GM23338 (cell line): ENCODE data around the gene NACAD. TPM values are rescaled to one million over a fixed set of nuclear protein-coding genes. Genes with fewer than 3 reads are reported as not detected.
A peak's percentile ranks its signal among the peaks of the same experiment; 100 is the strongest.

Experiments used
- ATAC-seq: fragments of 200-7000 bp; cut with Tn5 transposase; 3 replicates; pipeline ENCODE4 v1.9.1; 2020
- DNase-seq: peaks from one replicate; pipeline ENCODE4 v3.0.0-alpha.2; 2015; ENCODE audit warnings: low spot score
- H2AFZ ChIP-seq: fragments of 200-600 bp; sonication (generic); 2 replicates; pipeline ENCODE4 v1.8.0; 2016; ENCODE audit warnings: antibody characterized with exemption, mild to moderate bottlenecking, moderate library complexity
- H3F3A ChIP-seq: fragments of 200-600 bp; sonication (generic); replicated peaks from 2 replicates; pipeline ENCODE4 v1.8.0; 2017; ENCODE audit warnings: antibody characterized with exemption, mixed run types, low read depth
- H3K27ac ChIP-seq: fragments of 200-600 bp; sonication (generic); 2 replicates; pipeline ENCODE4 v1.6.1; 2016; ENCODE audit warnings: low read depth
- H3K27me3 ChIP-seq: fragments of 200-600 bp; sonication (generic); 2 replicates; pipeline ENCODE4 v1.8.0; 2016; ENCODE audit warnings: mild to moderate bottlenecking, mixed run types, moderate library complexity; ENCODE audit not compliant: insufficient read depth
- H3K36me3 ChIP-seq: fragments of 200-600 bp; sonication (generic); 2 replicates; pipeline ENCODE4 v1.8.0; 2016; ENCODE audit warnings: mild to moderate bottlenecking; ENCODE audit not compliant: insufficient read depth
- H3K4me1 ChIP-seq: fragments of 200-600 bp; sonication (generic); 2 replicates; pipeline ENCODE4 v1.8.0; 2016; ENCODE audit warnings: mild to moderate bottlenecking, moderate library complexity; ENCODE audit not compliant: insufficient read depth
- H3K4me2 ChIP-seq: fragments of 200-600 bp; sonication (generic); 2 replicates; pipeline ENCODE4 v1.7.1; 2017; ENCODE audit warnings: mixed run types
- H3K4me3 ChIP-seq: fragments of 200-600 bp; sonication (generic); 2 replicates; pipeline ENCODE4 v1.6.1; 2016; ENCODE audit warnings: mixed run types
- H3K79me2 ChIP-seq: fragments of 200-600 bp; sonication (generic); replicated peaks from 2 replicates; pipeline ENCODE4 v1.8.0; 2017; ENCODE audit warnings: mild to moderate bottlenecking; ENCODE audit not compliant: insufficient read depth
- H3K9me2 ChIP-seq: fragments of 200-600 bp; sonication (generic); 2 replicates; pipeline ENCODE4 v1.8.0; 2017; ENCODE audit not compliant: insufficient read depth
- H4K20me1 ChIP-seq: fragments of 200-600 bp; sonication (generic); replicated peaks from 2 replicates; pipeline ENCODE4 v1.8.0; 2017; ENCODE audit warnings: mild to moderate bottlenecking; ENCODE audit not compliant: insufficient read depth
- H3K27ac Mint-ChIP-seq: 2 replicates; pipeline ENCODE4 v1.8.0; 2020; ENCODE audit warnings: inconsistent platforms, mild to moderate bottlenecking, moderate library complexity, mixed read lengths
- H3K27me3 Mint-ChIP-seq: 3 replicates; pipeline ENCODE4 v1.8.0; 2022; ENCODE audit warnings: low read depth, mild to moderate bottlenecking, moderate library complexity, mixed read lengths, inconsistent platforms; ENCODE audit not compliant: insufficient read depth, poor library complexity
- H3K36me3 Mint-ChIP-seq: 3 replicates; pipeline ENCODE4 v1.8.0; 2021; ENCODE audit warnings: low read depth, mild to moderate bottlenecking, inconsistent platforms, moderate library complexity, mixed read lengths
- H3K4me1 Mint-ChIP-seq: 3 replicates; pipeline ENCODE4 v1.8.0; 2020; ENCODE audit warnings: mild to moderate bottlenecking, inconsistent platforms, mixed read lengths
- H3K4me3 Mint-ChIP-seq: 3 replicates; pipeline ENCODE4 v1.8.0; 2021; ENCODE audit warnings: moderate library complexity, mild to moderate bottlenecking, inconsistent platforms, mixed read lengths
- H3K9me3 Mint-ChIP-seq: 3 replicates; pipeline ENCODE4 v1.8.0; 2020; ENCODE audit warnings: moderate library complexity, mild to moderate bottlenecking, inconsistent platforms, mixed read lengths
- CREB1 ChIP-seq: fragments of 250-450 bp; sonication (Bioruptor Pico); IDR thresholded peaks from 2 replicates; pipeline ENCODE4 v1.5.0; 2020; ENCODE audit warnings: low read depth, mild to moderate bottlenecking, moderate library complexity
- CTCF ChIP-seq, 2 experiments: fragments of 200-600 bp in 1 of 2; sonication (generic) in 1 of 2; conservative IDR thresholded peaks; 2 replicates each; pipeline versions ENCODE4 v1.5.1 to v1.6.1; 2016 to 2017; ENCODE audit warnings: antibody characterized with exemption in 2 of 2, low read depth in 2 of 2, mild to moderate bottlenecking in 2 of 2, moderate library complexity in 1 of 2
- ETS1 ChIP-seq: IDR thresholded peaks from 2 replicates; pipeline ENCODE4 v1.6.1; 2016; ENCODE audit warnings: antibody characterized with exemption
- EZH2phosphoT487 ChIP-seq: fragments of 200-600 bp; sonication (generic); IDR thresholded peaks from one replicate; pipeline ENCODE4 v1.8.1; 2018; ENCODE audit warnings: antibody characterized with exemption; ENCODE audit not compliant: unreplicated experiment
- NANOG ChIP-seq: IDR thresholded peaks from 2 replicates; pipeline ENCODE4 v1.6.1; 2016; ENCODE audit warnings: antibody characterized with exemption, borderline replicate concordance
- POLR2AphosphoS5 ChIP-seq: IDR thresholded peaks from 2 replicates; pipeline ENCODE4 v1.6.1; 2016; ENCODE audit warnings: antibody characterized with exemption, low read depth
- REST ChIP-seq: IDR thresholded peaks from one replicate; pipeline ENCODE4 v1.6.1; 2018; ENCODE audit warnings: antibody characterized with exemption; ENCODE audit not compliant: unreplicated experiment
- ZNF331 ChIP-seq: fragments of 250-450 bp; sonication (Bioruptor Pico); IDR thresholded peaks from 2 replicates; pipeline ENCODE4 v1.5.0; 2020; ENCODE audit warnings: low read depth, mild to moderate bottlenecking, moderate library complexity
- ZNF462 ChIP-seq: fragments of 250-450 bp; sonication (Bioruptor Pico); IDR thresholded peaks from 2 replicates; pipeline ENCODE4 v1.5.0; 2020; ENCODE audit warnings: mild to moderate bottlenecking, moderate library complexity
- polyA plus RNA-seq: library from polyadenylated mRNA; unstranded; fragments of >200 nt; fragmentation: Nextera tagmentation; extraction: Ambion mirVana; gene quantifications from 2 replicates; pipeline ENCODE4 v1.2.1, GENCODE V29; 2016
- total RNA-seq: library from RNA; depleted of rRNA; stranded (reverse); fragments of >200 nt; shearing (Covaris generic); gene quantifications from 2 replicates; pipeline ENCODE4 v1.2.3, GENCODE V29; 2014

Gene NACAD
- total and polyA plus RNA-seq, 2 experiments from 2014 or later = 6.1 to 11.2 TPM

GRCh38 chr7:45044338-45044737, 44.4 kb downstream of the NACAD start:
- Mint-ChIP-seq H3K27me3 (no peaks in the 10 kb centered on the region), H3K4me1 (no peaks in the 10 kb centered on the region), H3K4me3 (no peak overlapping the region), H3K36me3 (peaks cover 24% of the 10 kb centered on the region), H3K9me3 (no peaks in the 10 kb centered on the region), H3K27ac (no peak overlapping the region)
- no peak for TF ChIP-seq POLR2AphosphoS5
- no peaks in the 10 kb centered on the region for H3K27me3 ChIP-seq
- peaks cover 2% of the 10 kb centered on the region; the same call in 1 of the 2 replicates for H3K36me3 ChIP-seq
- H3K4me1 ChIP-seq = no peaks in the 10 kb centered on the region
- DNase-seq (no peak), ATAC-seq (no peak)
- no peaks in the 10 kb centered on the region; the same call in 1 of the 2 replicates for H4K20me1 ChIP-seq
- H2AFZ ChIP-seq = no peak overlapping the region
- H3K4me3 ChIP-seq = no peak overlapping the region
- H3K27ac ChIP-seq = no peak overlapping the region
- no peak overlapping the region for H3K4me2 ChIP-seq
- H3K79me2 ChIP-seq = no peaks in the 10 kb centered on the region
- H3F3A ChIP-seq = no peaks in the 10 kb centered on the region
- no peaks in the 10 kb centered on the region for H3K9me2 ChIP-seq

- Histone ChIP-seq H3K27ac (0 out of 2 replicates have a peak overlapping the region, but pooled peaks have one; percentile 45), H3K27me3 (no peaks in the 10 kb centered on the region), H2AFZ (no peak overlapping the region), H3K4me3 (no peak overlapping the region), H3F3A (no peaks in the 10 kb centered on the region), H3K4me2 (no peak overlapping the region), H3K36me3 (peaks cover 4% of the 10 kb centered on the region; the same call in 1 of the 2 replicates), H4K20me1 (peaks cover 4% of the 10 kb centered on the region), H3K9me2 (no peaks in the 10 kb centered on the region), H3K4me1 (peaks cover 7% of the 10 kb centered on the region; the same call in 1 of the 2 replicates), H3K79me2 (peaks cover 39% of the 10 kb centered on the region)
- Mint-ChIP-seq H3K4me1 (peaks cover 16% of the 10 kb centered on the region), H3K36me3 (peaks cover 25% of the 10 kb centered on the region), H3K27ac (no peak overlapping the region), H3K9me3 (no peaks in the 10 kb centered on the region), H3K4me3 (no peak overlapping the region), H3K27me3 (peaks cover 4% of the 10 kb centered on the region)
- ATAC-seq = no peak
- no peak for DNase-seq
- no peak for TF ChIP-seq NANOG
- TF ChIP-seq ZNF462 (CRISPR knock-in tag) = no peak
- TF ChIP-seq CREB1 (CRISPR knock-in tag) = no peak
- no peak for TF ChIP-seq ZNF331
- no peak for TF ChIP-seq ETS1
- TF ChIP-seq EZH2phosphoT487 = no peak
- TF ChIP-seq CTCF (conservative IDR thresholded peaks at IDR 0.05; ENCODE audit: low read depth in 2 of 2) = no peak
- no peak for TF ChIP-seq POLR2AphosphoS5
- no peak for TF ChIP-seq REST
Measured at GRCh38 chr7:45039106-45039505, 49.7 kb downstream of the NACAD start.
